GM19328 (cell line): Measurements from ENCODE around the gene TAS2R4.
A peak's percentile ranks its signal among the peaks of the same experiment; 100 is the strongest.
"Not testable (repeated sequence)": the region's sequence is repeated elsewhere in the genome, so short reads cannot be mapped to it uniquely, and the experiment has no call there.

ENCODE experiments used
- ATAC-seq: cut with Tn5 transposase; IDR thresholded peaks from one replicate; pipeline ENCODE4 v1.9.1; 2021; ENCODE audit warnings: mild to moderate bottlenecking, moderate library complexity; ENCODE audit not compliant: unreplicated experiment

Gene TAS2R4, protein sequence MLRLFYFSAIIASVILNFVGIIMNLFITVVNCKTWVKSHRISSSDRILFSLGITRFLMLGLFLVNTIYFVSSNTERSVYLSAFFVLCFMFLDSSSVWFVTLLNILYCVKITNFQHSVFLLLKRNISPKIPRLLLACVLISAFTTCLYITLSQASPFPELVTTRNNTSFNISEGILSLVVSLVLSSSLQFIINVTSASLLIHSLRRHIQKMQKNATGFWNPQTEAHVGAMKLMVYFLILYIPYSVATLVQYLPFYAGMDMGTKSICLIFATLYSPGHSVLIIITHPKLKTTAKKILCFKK

DNA sequence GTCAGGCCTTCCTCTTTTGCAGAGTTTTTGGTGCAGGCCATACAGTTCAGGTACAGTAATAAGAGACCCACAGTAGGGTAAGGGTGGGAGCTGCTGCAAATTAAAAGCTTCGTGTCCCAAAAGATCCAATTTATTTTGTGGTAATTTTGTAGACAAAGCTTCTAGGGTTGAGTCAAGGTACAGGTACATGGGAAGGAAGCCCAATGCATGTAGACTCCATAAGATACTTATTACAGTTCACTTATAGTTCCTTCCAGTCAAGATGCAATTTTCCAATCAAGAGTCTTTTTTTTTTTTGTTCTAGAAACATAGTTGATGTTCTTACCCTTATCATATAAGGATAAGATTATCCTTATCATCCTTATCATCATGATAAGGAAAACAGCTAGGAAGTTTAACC lies at the start of gene TAS2R4:
TAS2R4 (plus strand) TSS at position 301 of the 400 bp plus-strand sequence. CDS start 1,815 bp downstream, outside the sequence.
- ATAC-seq, result no peak

DNA sequence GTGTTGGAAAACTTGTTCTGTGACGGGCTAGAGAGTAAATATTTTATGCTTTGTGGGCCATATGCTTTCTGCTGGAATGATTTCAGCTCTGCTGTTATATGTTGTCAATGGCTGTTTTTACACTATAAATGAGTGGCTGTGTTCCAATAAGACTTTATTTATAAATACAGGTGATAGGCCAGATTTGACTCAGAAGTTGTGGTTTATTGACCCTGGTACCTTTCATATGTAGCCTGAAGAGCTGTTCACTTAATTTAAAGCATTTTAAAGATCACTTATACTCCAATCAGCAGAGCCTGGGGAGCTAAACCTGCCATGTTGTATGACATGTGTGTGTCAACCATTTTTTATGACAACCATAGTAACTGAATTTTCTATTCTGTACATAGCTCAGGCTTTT lies 47.5 kb upstream of the TAS2R4 start:
- ATAC-seq, result no peak

DNA sequence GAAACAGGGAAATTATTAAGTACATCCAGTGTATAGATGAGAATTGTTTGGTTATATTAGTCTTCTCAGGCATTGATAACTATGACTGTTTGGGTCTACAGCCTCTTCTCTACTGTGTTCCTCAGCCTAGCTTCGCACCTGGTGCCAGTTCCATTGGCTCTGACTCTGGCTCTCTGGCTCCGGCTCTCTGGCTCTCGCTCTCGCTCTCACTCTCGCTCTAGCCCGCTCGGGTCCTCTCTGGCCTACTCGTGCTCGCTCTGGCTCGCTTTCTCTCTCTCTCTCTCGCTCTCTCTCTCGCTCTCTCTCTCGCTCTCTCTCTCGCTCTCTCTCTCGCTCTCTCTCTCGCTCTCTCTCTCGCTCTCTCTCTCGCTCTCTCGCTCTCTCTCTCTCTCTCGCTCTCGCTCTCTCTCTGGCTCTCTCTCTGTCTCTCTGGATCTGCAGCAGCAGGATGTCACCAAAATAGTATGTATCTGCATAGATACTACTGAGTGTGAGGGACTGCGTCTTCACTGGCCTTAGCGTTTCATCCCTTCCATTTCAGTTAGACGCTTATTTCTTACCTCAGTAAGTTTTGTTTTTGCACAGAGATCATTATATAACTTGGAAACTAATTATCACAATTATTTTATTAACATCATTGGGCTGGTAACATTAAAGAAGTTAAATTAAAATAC lies 44.9 kb upstream of the TAS2R4 start:
- no peak for ATAC-seq

DNA sequence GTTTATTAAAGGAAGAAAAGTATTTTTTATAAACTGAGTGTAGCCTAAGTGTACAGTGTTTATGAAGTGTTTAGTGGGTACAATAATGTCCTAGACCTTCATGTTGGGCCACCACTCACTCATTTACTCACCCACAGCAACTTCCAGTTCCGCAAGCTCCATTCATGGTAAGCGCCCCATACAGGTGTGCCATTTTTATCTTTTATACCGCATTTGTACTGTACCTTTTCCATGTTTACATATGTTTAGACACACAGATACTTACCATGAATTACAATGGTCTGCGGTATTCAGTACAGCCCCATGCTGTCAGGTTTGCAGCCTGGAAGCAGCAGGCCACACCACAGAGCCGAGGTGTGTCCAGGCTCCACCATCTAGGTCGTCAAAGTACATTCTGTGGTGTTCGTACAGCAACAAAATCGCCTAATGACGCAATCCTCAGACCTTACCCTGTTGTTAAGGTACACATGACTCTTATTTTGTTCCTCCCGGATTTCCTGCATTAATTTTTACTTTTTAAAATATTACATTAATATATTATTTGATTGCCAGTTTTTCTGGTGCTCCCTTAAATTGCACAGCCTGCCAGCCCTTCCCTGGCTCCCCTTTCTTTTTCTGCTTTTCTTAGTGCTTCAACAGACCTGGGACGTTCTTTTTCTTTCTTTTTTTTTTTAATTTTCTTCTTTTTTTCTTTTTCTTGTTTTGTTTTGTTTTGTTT lies 39.2 kb upstream of the TAS2R4 start:
- ATAC-seq, result no peak

DNA sequence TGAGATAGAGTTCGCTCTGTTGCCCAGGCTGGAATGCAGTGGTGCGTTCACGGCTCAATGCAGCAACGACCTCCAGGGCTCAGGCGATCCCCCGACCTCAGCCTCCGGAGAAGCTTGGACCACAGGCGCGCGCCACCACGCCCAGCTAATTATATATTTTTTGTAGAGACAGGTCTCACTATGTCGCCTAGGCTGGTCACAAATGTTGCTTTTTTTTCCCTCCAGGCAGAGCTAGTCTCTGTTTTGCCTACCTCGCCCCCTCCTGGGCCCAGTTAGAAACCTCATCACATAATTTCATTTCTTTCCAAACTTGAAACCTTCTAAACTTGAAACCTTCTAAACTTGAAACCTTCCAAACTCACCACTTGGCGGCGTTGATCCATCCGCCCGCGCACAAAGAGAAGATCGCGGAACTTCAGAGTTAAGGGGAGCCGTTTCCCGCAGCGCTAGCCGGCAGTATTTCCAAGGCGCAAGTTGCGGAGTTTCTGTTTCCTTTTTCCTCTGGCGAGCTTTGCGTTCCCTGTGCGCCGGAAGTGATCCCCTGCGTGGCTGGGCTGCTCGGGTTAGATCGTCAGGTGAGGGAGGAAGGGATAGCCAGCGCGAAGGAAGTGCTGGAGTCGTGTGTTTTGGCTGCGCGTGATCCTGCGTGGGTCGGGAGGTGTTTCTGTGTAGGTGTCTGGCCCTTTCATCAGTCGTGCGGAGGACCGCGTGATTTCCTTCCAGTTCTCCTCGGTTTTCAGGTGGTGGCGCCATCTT lies 38.5 kb upstream of the TAS2R4 start, which contains the start of gene SSBP1:
SSBP1 (plus strand) TSS at position 523 of the 756 bp plus-strand sequence. CDS start 809 bp downstream, outside the sequence.
- peak; percentile 84 for ATAC-seq

DNA sequence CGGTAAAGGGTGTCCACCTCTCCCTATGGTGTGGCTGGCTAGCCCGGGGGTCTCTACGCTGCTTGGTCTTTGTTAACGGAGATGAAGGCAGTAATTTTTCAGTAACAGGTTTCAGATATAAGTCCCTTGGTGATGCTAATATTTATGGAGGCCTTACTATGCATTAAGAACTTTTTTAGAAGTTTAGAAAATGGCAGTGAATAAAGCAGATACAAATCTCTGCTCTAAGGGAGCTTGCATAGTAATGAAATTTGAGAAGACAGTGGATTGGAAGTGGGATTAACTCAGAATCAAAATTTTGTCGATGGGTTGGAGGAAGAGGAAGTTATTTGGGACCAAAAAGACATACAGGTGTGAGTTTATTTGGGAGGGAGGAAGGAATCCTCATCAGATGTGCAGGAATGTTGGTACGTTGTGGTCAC lies 37.9 kb upstream of the TAS2R4 start:
- ATAC-seq, result peak; percentile 40

DNA sequence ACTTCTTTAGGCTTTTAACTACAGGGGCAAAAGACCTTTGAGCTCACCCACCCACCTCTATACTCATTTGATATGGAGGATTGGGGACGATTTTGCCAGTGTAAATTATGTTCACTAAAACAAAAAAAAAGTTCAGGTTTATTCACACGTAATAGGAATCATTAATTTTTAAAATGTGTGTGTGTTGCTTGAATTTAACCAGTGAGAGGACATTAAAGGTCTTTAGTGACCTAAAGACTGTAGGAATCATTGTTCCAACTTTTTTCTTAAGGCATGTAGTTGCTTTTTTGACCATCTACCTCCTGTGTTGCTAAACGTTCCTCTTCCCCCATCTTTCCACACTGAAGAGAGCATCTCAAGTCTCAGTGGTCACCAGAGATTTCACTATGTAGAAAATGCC lies 37.2 kb upstream of the TAS2R4 start:
- ATAC-seq, result no peak

DNA sequence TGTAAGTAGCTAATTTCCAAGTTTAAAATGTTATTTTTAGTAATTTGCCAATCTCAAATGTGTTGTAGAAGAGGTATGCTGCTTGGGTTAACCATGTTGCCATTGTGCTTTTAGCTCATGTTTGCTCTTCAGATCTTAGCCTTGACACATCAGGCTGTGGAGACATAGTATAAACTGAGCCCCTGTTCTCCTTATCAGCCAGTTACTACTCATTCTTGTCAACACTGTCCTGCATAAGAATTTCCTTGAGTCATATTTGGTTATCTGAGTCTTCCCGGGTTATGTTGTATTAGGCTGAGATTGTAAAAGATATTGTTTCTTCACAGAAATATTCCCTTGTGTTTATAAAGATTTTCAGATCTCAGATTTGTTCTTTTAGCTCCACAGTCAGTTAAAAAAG lies 34.2 kb upstream of the TAS2R4 start:
- no peak for ATAC-seq

DNA sequence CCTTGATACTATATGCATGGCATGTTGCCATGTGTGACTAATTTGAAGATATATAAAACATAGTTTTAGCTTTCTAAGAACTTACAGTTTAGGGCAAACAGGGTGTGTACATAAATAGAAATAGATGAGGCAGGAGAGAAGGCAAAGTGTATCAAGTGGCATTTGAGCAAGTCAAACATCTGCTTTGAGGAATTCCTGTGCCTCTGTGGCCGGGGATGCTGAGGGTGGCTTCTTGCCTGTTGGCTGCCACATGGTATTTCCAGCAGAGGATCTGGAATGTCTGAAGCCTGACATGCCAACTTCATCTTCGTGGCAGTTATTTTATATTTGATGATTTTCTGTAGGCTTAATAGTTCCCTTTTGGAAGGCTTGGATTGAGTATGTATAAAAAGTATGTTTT lies 32.3 kb upstream of the TAS2R4 start:
- no peak for ATAC-seq

DNA sequence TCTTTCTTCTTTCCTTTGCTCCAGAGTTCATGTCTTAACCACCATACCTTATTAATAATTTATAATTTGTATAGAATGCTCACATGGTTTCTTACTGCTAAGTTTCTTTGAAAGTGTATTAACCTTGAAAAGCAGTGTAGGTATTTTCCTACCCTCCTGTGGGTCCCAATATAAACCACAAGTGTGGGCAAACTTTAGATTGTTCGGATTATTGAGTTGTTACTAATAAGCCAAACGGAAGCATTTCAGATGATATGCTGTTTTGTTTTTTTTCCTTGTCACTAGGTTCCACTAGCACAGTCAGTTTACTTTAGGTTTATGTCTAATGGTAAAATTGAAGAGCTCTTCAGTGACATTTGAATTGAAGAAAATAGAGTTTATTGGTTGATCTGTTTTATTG lies 28.1 kb upstream of the TAS2R4 start:
- ATAC-seq, result no peak

DNA sequence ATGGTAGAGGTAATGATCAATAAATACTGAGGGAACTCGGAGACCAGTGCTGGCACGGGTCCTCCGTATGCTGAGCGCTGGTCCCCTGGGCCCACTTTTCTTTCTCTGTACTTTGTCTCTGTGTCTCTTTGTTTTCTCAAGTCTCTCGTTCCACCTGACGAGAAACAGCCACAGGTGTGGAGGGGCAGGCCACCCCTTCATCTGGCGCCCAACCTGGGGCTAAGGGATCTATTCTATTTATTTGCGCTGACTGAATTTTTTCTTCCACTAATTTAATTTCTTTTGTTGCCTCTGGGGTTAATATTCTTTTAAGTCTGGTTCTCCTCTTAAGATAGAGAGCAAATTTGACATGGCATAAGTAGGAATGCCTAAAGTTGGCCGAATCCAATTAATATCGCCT lies 24.6 kb upstream of the TAS2R4 start:
- ATAC-seq, result not testable (repeated sequence)

DNA sequence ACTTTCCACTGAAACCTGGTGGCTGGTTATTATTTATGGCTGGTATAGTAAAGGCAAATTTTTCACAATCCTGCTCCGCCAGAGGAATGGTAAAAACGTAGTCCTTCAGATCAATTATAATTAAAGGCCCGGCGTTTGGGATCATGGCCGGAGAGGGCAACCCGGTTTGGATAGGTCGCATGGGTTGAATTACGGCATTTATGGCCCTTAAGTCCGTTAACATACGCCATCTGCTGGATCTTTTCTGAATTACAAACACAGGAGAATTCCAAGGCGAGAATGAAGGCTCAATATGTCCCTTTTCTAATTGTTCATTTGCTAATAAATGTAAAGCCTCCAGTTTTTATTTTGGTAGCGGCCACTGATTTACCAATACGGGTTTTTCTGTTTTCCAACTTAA lies 23.8 kb upstream of the TAS2R4 start:
- no peak for ATAC-seq

DNA sequence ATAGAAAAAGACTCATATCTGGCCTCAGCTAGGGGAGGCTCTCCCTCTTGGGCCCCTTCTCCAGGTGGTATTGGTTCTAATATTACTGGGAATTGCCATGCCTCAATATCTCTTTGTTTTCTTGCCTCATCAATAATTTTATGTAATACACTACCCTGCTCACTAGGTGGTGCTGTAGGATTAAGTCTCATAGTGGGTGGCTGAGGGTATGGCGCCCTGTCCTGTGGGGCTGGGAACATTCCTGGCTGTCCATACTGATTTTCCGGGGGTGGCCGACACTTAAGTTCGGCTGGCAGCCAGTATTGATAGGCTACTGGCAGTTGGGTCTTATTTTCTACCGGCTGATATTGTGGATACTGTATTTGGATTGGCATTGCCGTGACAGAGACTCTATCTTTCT lies 21.5 kb upstream of the TAS2R4 start:
- no peak for ATAC-seq

DNA sequence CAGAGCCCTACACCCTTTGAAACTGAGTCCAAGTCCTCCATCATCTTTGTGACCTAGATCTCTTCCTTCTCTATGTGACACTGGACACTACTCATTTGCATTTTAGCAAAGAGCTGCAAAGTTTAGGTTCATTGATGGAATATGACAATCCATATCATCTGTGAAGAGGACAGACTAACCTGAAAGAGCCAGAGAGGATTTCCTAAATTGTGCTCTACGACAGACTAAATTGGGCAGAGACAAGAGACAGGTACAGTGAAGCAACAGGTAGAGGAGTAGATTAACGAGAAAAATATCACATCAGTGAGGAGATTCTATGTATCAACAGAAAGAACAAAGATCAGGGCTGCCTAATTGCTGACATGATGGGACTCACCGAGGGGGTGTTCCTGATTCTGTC lies 12.7 kb upstream of the TAS2R4 start, which contains the start of gene TAS2R3:
TAS2R3 (plus strand) TSS at position 301 of the 400 bp plus-strand sequence; CDS start at position 363, 62 bp downstream.
- no peak for ATAC-seq

DNA sequence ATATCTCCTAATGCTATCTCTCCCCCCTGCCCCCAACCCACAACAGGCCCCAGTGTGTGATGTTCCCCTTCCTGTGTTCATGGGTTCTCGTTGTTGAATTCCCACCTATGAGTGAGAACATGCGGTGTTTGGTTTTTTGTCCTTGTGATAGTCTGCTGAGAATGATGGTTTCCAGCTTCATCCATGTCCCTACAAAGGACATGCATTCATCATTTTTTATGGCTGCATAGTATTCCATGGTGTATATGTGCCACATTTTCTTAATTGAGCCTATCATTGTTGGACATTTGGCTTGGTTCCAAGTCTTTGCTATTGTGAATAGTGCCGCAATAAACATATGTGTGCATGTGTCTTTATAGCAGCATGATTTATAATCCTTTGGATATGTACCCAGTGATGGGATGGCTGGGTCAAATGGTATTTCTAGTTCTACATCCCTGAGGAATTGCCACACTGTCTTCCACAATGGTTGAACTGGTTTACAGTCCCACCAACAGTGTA lies 6.3 kb upstream of the TAS2R4 start:
- not testable (repeated sequence) for ATAC-seq

DNA sequence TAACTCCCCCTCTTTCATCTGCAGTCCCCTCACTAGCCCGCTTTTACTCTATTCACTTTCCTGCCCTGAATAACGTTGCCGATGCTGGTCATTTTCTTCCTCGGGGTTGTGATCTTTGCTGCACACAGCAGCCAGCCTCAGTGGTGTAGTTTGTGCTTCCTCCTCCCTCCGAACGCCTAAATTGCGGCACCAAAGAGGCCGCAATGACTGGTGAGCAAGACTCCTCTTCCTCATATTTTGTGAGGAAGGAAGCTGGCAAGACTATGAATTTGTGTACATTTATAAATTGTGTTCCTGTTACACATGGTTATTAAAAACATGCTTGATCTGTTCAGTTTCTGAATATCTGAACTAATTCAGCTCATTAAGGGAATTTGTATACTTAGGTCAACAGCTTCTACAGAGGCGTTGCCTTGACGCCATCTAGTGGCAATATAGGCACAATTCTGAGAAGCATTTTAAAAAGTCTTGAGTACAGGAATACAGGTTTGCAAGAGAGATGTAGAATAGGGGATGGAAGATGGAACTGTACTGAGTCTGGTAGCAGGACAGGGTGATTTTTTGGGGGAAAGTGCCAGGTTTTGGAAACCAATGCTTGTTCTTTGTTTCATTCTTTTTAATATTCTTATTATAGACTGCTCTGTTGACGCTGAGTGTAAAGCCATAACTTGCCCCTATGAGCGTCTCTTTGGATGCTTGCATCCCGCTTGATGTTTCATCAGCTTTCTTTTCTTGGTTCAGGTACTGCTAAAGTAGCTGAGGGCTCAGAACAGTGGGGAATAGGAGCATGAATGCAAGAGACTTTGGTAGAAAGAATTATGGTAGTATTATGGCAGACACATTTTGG lies 9.5 kb downstream of the TAS2R4 start:
- peak; percentile 64 for ATAC-seq

DNA sequence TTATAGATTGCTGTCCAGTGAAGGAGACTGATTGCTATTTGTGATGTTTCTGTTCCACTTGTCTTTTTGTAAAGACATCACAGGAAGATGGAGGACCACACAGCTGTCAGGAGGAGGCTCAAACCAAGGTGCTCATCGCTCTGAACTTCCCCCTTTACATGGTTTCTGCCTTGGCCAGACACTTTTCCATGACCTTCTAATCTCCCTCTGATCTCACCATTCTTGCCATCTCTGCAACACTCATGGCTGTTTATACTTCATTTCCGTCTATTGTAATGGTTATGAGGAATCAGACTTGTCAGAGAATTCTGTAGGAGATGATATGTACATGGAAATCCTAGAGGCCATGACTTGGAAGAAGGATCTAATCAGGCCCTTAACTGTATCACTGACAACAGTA lies 11.8 kb downstream of the TAS2R4 start:
- no peak for ATAC-seq

DNA sequence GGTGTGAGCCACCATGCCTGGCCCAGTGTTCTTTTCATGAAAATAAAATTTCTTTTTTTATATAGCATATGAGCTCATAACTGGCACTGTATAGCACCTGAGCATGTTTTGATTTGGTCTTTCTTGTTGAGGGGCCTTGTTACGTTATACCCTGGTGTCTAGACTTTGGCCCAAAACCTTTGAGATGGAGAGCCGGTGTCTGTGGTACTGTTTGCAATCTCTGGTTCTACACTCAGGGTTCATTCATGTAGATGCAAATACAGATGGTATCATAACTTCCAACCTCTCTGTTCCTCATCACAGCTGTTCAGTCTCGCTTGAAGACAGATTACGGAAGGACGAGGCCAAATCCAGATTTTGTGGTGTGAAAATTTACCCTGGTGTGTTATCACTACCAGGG lies 13.4 kb downstream of the TAS2R4 start, which contains the start of gene TAS2R5:
TAS2R5 (plus strand) TSS at position 301 of the 400 bp plus-strand sequence. CDS start 145 bp downstream, outside the sequence.
- no peak for ATAC-seq

DNA sequence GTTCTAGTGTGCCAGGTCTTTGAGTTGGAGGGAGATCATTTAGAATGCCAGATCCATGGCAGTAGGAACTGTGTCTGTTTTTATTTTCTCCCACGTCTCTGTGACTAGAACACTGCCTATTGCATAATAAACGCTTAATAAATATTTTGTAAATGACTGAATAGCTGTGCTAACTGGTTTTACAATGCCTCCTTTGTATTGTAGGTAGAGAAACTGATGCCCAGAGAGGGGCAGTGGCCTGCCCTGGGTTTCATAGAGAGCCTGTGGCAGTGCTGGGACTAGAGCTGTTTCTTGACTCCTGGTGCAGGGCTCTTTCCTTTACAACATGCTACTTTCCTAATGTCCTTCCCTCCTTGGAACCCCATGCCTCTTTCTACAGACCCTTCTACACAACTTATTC lies 16.1 kb downstream of the TAS2R4 start:
- no peak for ATAC-seq

DNA sequence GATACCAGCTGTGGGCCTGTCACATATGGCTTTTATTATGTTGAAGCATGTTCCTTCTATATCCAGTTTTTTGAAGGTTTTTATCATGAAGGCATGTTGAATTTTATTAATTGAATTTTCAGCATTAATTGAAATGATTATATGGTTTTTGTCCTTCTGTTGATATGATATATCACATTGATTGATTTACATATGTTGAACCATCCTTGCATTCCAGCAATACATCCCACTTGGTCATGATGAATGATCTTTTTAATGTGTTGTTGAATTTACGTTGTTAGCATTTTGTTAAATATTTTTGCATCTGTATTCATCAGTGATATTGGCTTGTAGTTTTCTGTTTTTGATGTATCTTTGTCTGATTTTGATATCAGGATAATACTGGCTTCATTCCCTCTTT lies 43.6 kb downstream of the TAS2R4 start:
- ATAC-seq, result no peak
